Osteocyte (in vitro differentiated cells): Measurements from ENCODE around the gene KITLG. TPM values are rescaled to one million over a fixed set of nuclear protein-coding genes. Genes with fewer than 3 reads are reported as not detected.

Experiments used
- DNase-seq: peaks from one replicate; pipeline ENCODE4 v3.0.0; 2021; ENCODE audit warnings: mixed read lengths; ENCODE audit not compliant: unreplicated experiment; ENCODE audit errors: extremely low spot score
- H3K27ac Mint-ChIP-seq: one replicate; pipeline ENCODE4 v1.8.0; 2021; ENCODE audit warnings: mild to moderate bottlenecking, mixed read lengths; ENCODE audit not compliant: unreplicated experiment
- H3K27me3 Mint-ChIP-seq: one replicate; pipeline ENCODE4 v1.8.0; 2021; ENCODE audit warnings: mixed read lengths; ENCODE audit not compliant: unreplicated experiment
- H3K36me3 Mint-ChIP-seq: one replicate; pipeline ENCODE4 v1.8.0; 2021; ENCODE audit warnings: mixed read lengths; ENCODE audit not compliant: unreplicated experiment
- H3K4me1 Mint-ChIP-seq: one replicate; pipeline ENCODE4 v1.8.0; 2021; ENCODE audit warnings: mixed read lengths; ENCODE audit not compliant: unreplicated experiment
- H3K4me3 Mint-ChIP-seq: one replicate; pipeline ENCODE4 v1.8.0; 2021; ENCODE audit warnings: mild to moderate bottlenecking, moderate library complexity, mixed read lengths; ENCODE audit not compliant: unreplicated experiment
- H3K9me3 Mint-ChIP-seq: one replicate; pipeline ENCODE4 v1.8.0; 2021; ENCODE audit warnings: mixed read lengths; ENCODE audit not compliant: unreplicated experiment
- total RNA-seq: library from RNA; stranded (reverse); gene quantifications from 2 replicates; pipeline ENCODE4 v1.2.1, GENCODE V29; 2021
- TF ChIP-seq, protein P1 (sequence below): fragments of 200-600 bp; sonication (generic); IDR thresholded peaks from 2 replicates; pipeline ENCODE4 v1.5.0; 2021; ENCODE audit warnings: antibody characterized with exemption, mild to moderate bottlenecking, moderate library complexity

Gene KITLG
- total RNA-seq, 1 donor from 2014 or later: 1.9 TPM

DNA sequence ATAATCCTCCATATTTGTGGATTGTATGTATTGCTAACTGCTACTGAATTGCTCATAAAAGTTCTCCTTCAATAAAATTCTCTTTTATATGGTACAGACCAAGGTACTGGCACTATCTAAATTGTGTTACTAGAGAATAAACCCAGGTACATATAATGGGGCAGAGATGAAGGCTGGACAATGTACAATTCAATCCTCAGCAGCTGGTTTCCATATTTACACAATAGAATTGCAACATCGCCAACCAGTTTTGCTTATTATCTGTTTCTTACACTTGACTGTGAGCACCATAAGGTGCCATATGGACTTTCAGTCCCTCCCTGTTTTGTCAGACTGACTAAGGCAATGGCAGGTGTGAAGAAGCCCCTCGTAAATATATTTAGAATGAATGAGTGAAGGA lies 18.1 kb downstream of the KITLG start:
- H3K27me3 Mint-ChIP-seq: no peaks in the 10 kb centered on the region
- DNase-seq: no peak
- H3K36me3 Mint-ChIP-seq: no peaks in the 10 kb centered on the region
- no peak overlapping the region for H3K27ac Mint-ChIP-seq
- no peak overlapping the region for H3K4me3 Mint-ChIP-seq
- peaks cover 1% of the 10 kb centered on the region for H3K4me1 Mint-ChIP-seq
- TF ChIP-seq, protein P1, sequence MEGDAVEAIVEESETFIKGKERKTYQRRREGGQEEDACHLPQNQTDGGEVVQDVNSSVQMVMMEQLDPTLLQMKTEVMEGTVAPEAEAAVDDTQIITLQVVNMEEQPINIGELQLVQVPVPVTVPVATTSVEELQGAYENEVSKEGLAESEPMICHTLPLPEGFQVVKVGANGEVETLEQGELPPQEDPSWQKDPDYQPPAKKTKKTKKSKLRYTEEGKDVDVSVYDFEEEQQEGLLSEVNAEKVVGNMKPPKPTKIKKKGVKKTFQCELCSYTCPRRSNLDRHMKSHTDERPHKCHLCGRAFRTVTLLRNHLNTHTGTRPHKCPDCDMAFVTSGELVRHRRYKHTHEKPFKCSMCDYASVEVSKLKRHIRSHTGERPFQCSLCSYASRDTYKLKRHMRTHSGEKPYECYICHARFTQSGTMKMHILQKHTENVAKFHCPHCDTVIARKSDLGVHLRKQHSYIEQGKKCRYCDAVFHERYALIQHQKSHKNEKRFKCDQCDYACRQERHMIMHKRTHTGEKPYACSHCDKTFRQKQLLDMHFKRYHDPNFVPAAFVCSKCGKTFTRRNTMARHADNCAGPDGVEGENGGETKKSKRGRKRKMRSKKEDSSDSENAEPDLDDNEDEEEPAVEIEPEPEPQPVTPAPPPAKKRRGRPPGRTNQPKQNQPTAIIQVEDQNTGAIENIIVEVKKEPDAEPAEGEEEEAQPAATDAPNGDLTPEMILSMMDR: no peak
- H3K9me3 Mint-ChIP-seq: no peaks in the 10 kb centered on the region

DNA sequence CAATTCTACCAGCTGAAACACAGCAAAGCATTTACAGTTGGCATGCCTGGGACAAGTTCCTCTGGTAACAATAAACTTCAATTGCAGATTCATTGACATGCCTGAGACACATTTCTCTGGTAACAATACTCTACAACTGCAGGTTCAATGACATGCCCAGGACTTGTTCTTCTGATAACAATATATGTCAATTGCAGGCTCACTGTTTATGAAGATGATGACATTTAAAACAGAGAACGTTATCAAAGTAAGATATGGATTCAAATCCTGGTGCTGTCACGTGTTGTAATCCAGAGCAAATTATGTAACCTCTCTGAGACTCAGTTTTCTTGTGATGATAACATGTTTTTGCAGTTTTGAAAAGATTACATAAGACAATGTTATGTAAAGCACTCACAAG lies 20.5 kb downstream of the KITLG start:
- TF ChIP-seq, protein P1: no peak
- H3K27ac Mint-ChIP-seq: no peak overlapping the region
- no peaks in the 10 kb centered on the region for H3K9me3 Mint-ChIP-seq
- no peaks in the 10 kb centered on the region for H3K36me3 Mint-ChIP-seq
- no peaks in the 10 kb centered on the region for H3K27me3 Mint-ChIP-seq
- no peak for DNase-seq
- H3K4me1 Mint-ChIP-seq: peaks cover 3% of the 10 kb centered on the region
- no peak overlapping the region for H3K4me3 Mint-ChIP-seq

DNA sequence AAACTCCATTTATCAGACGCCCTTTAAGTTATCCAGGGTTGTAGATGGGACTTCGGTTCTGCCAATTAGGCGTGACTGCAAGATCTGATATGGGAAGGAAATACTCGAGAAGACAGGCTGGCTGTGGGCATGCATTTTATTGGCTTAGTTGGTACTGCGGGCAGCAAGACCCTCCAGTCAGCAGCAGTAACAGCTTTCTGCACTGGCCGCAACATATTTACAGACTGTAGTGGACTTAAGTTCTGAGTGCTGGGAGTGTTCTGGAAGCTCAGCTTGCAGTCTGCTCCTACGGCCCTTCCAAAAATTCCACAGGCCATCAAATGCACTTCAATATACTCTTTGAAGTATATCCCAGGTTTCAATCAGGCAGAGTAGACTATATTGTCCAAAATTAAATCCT lies 21.1 kb downstream of the KITLG start:
- TF ChIP-seq, protein P1: no peak
- no peaks in the 10 kb centered on the region for H3K36me3 Mint-ChIP-seq
- H3K9me3 Mint-ChIP-seq: no peaks in the 10 kb centered on the region
- no peaks in the 10 kb centered on the region for H3K27me3 Mint-ChIP-seq
- no peak for DNase-seq
- no peak overlapping the region for H3K27ac Mint-ChIP-seq
- no peak overlapping the region for H3K4me3 Mint-ChIP-seq
- H3K4me1 Mint-ChIP-seq: peaks cover 5% of the 10 kb centered on the region

DNA sequence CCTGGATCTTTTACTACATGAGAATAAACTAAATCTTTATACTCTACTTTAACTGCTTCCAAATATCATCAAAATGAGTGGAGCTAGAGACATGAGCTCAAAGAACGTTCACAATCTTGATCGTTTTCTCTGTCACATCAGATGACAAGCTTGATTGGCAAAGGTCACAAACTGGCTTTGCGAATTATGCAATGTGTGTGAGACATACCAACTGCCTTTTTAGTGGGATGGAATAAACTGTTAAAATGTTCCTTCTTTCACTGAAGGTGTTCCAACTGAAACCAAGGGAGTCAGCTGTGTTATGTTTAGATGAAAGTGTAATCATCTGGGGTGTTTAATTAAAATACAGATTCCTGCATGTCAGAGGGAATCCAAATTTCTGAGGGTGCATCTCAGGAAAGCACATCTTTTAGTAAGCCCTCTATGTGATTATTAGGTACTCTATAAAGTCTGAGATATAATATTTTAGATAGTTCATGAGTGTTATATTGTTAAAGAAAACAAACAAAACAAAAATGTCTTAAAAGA lies 21.9 kb downstream of the KITLG start:
- TF ChIP-seq, protein P1: no peak
- H3K27me3 Mint-ChIP-seq: no peaks in the 10 kb centered on the region
- no peak for DNase-seq
- no peaks in the 10 kb centered on the region for H3K9me3 Mint-ChIP-seq
- no peak overlapping the region for H3K4me3 Mint-ChIP-seq
- no peak overlapping the region for H3K27ac Mint-ChIP-seq
- H3K4me1 Mint-ChIP-seq: peaks cover 13% of the 10 kb centered on the region
- no peaks in the 10 kb centered on the region for H3K36me3 Mint-ChIP-seq

DNA sequence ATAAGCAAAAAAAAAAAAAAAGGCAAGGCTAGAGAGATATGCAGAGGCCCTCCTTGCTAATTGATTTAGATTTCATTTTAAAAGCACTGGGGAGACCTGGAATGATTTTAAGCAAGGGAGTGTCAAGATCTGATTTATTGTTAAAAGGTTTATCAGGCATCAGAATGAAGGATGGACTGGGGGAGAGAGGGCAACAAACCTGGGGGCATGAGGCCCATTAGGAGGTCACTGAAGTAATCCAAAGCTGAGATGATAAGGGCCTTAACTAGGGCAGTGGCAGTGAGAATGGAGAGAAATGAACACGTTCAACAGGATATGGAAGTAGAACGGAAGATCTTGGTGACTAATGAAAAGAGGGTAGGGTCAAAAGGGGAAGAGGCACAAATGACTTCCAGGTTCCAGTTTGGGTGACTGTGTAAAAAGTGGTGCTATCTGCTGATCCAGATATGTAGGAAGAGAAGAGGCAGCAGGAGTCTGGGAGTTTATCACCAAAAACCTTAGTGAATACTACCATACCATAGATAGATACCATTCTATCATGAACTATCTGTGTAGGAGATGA lies 24.0 kb downstream of the KITLG start:
- H3K27me3 Mint-ChIP-seq: no peaks in the 10 kb centered on the region
- H3K9me3 Mint-ChIP-seq: no peaks in the 10 kb centered on the region
- no peak overlapping the region for H3K27ac Mint-ChIP-seq
- TF ChIP-seq, protein P1: no peak
- DNase-seq: no peak
- no peaks in the 10 kb centered on the region for H3K36me3 Mint-ChIP-seq
- H3K4me3 Mint-ChIP-seq: no peak overlapping the region
- peaks cover 22% of the 10 kb centered on the region for H3K4me1 Mint-ChIP-seq
